Panc1 (cell line): ENCODE results near the gene ZDHHC11B. TPM values are rescaled to one million over a fixed set of nuclear protein-coding genes. Genes with fewer than 3 reads are reported as not detected.
"Not testable (repeated sequence)": the region's sequence is repeated elsewhere in the genome, so short reads cannot be mapped to it uniquely, and the experiment has no call there.

Experiments
- ATAC-seq: fragments of 200-7000 bp; cut with Tn5 transposase; 2 replicates; pipeline ENCODE4 v1.9.1; 2020; ENCODE audit warnings: mild to moderate bottlenecking, moderate library complexity
- BruUV-seq: library from RNA; stranded (reverse); fragments of 400-500 nt; replicated peaks from 2 replicates; lab custom pipeline; 2021; lab: Mats Ljungman, UMichigan
- CTCF ChIA-PET: fragments of 300-600 bp; sonication (Branson Sonifier 250); formaldehyde crosslinking; loops from one replicate; lab custom pipeline; 2022; ENCODE audit warnings: antibody characterized with exemption; lab: Charles Lee
- POLR2A ChIA-PET: fragments of 300-600 bp; sonication (Branson Sonifier 250); formaldehyde crosslinking; loops from one replicate; lab custom pipeline; 2022; ENCODE audit warnings: antibody characterized with exemption; lab: Charles Lee
- DNase-seq: peaks from one replicate; pipeline ENCODE4 v3.0.0-alpha.2; 2010; ENCODE audit warnings: low read depth, low spot score
- H3K27ac ChIP-seq: 2 replicates; pipeline ENCODE4 v1.5.1; 2011; ENCODE audit warnings: mild to moderate bottlenecking, low read length, inconsistent platforms
- H3K27me3 ChIP-seq: fragments of 200-500 bp; sonication (Bioruptor generic); 2 replicates; pipeline ENCODE4 v1.6.0; 2014; ENCODE audit warnings: low read length, inconsistent platforms; ENCODE audit not compliant: control insufficient read depth, insufficient read depth
- H3K36me3 ChIP-seq: fragments of 200-500 bp; sonication (Bioruptor generic); 2 replicates; pipeline ENCODE4 v1.5.1; 2014; ENCODE audit warnings: inconsistent platforms, mild to moderate bottlenecking, low read length, moderate library complexity; ENCODE audit not compliant: control insufficient read depth, insufficient read depth
- H3K4me1 ChIP-seq: 2 replicates; pipeline ENCODE4 v1.5.1; 2011; ENCODE audit warnings: inconsistent platforms, mild to moderate bottlenecking, low read length, moderate library complexity; ENCODE audit not compliant: control insufficient read depth, insufficient read depth
- H3K4me3 ChIP-seq, 2 experiments: 2 replicates each; pipeline ENCODE4 v1.5.1; 2011 to 2012; ENCODE audit warnings: low read depth in 2 of 2, low read length in 2 of 2, mild to moderate bottlenecking in 2 of 2, inconsistent platforms in 1 of 2, moderate library complexity in 1 of 2
- H3K9me3 ChIP-seq: fragments of 200-500 bp; sonication (Bioruptor generic); 2 replicates; pipeline ENCODE4 v1.5.1; 2014; ENCODE audit warnings: low read depth, mild to moderate bottlenecking, inconsistent platforms, low read length, moderate library complexity; ENCODE audit not compliant: control insufficient read depth, insufficient read depth
- POLR2AphosphoS5 ChIP-seq: IDR thresholded peaks from 2 replicates; pipeline ENCODE4 v1.6.1; 2012; ENCODE audit warnings: mild to moderate bottlenecking, low read depth, low read length, moderate library complexity
- SIN3A ChIP-seq: IDR thresholded peaks from 2 replicates; pipeline ENCODE4 v1.6.1; 2012; ENCODE audit warnings: low read depth, mild to moderate bottlenecking, low read length, moderate library complexity, borderline replicate concordance; ENCODE audit not compliant: insufficient read depth
- TCF7L2 ChIP-seq: IDR thresholded peaks from 2 replicates; pipeline ENCODE4 v1.6.1; 2011; ENCODE audit warnings: mild to moderate bottlenecking, low read depth, low read length, inconsistent platforms
- in situ Hi-C: cut with HindIII; loops from 2 replicates; pipeline ENCODE4 v1.10.0; 2016; ENCODE audit warnings: low sequenced_read_pairs, low pct_unique_long_range_greater_than_20kb
- intact Hi-C: fragments of 100-400 bp; cut with micrococcal nuclease; formaldehyde crosslinking; loops from one replicate; pipeline ENCODE4 v1.10.0; 2022; ENCODE audit not compliant: unreplicated experiment
- total RNA-seq: library from RNA; stranded (reverse); gene quantifications from one replicate; pipeline ENCODE4 v1.2.1, GENCODE V29; 2021; ENCODE audit not compliant: unreplicated experiment
- TF ChIP-seq, protein P1 (sequence below), 2 experiments: IDR thresholded peaks; 2 replicates each; pipeline ENCODE4 v1.6.1; 2011 to 2012; ENCODE audit warnings: low read depth in 2 of 2, control low read depth in 1 of 2, low read length in 1 of 2, mild to moderate bottlenecking in 1 of 2, moderate library complexity in 1 of 2; ENCODE audit not compliant: insufficient read depth in 1 of 2
- TF ChIP-seq, protein P2 (sequence below): fragments of 450-650 bp; IDR thresholded peaks from 2 replicates; pipeline ENCODE4 v1.5.1; 2017; ENCODE audit warnings: mild to moderate bottlenecking

ZDHHC11B gene
- total RNA-seq, 1 experiment from 2014 or later: 1.4 TPM

DNA sequence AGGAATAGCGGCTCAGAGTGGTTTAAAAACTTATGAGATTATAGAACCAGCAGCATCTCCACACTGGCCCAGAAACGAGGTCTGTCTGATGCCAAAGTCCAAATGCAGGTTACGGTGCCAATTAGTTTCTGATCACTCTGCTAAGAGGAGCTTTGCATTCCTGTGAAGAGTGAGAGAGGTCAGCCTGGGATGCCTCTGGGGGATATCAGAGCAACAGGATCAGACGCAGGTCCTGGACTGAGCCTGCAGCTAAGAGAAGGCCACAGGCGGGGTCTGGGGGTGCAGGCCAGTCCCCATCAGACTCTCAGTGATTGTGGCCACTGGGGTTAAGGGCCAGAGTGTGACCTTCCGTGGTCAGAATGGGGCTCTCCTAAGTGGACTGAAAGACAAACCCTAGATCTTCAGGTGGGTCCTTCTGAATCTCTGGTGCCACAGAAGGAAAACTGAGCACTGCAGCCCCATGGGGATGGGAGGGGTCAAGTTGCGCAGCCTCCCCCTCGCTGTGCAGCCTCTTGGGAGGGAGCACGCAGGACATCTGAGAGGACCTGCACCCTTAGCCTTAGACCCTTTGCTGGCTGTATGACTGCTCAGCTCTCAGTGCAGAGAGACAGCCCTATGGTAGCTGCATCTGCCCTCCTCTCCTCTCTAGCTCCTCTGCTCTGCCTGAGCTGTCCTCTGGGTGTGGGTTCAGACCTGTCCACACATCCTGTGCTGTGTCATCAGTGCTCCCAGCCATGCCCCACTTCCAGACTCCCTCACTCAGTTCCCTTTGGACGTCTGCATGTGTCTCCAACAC, 23.4 kb upstream of the ZDHHC11B start:
- H3K27me3 ChIP-seq, BruUV-seq, in situ Hi-C loops, CTCF ChIA-PET, H3K36me3 ChIP-seq, intact Hi-C loops, H3K4me3 ChIP-seq, H3K9me3 ChIP-seq, POLR2A ChIA-PET, H3K4me1 ChIP-seq, DNase-seq, H3K27ac ChIP-seq: not testable (repeated sequence)
- ATAC-seq: peak; percentile 50; the same call in 1 of the 2 replicates

DNA sequence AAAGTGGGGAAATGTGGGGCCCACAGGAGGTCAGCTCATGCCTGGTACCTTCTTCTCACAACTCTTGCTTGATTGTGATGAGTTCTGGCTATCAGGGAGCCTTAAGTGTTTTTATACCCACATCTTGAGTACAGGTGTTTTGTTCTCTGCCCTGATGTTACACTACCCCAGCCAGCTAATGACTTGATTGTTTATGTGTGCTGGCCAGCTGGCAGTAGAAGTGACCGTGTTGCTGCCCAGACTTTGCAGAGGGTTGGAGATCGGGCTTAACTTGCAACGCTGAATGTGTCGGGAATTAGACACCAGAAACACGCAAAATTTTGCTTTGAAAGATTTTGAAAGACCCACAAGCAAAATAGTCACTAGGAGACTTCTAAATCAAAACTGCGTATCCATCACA, 16.9 kb upstream of the ZDHHC11B start:
- ChIA-PET CTCF (no interaction called here), POLR2A (no interaction called here)
- Histone ChIP-seq H3K4me3 (no peak overlapping the region), H3K27me3 (no peaks in the 10 kb centered on the region), H3K9me3 (peaks cover 3% of the 10 kb centered on the region; the same call in 1 of the 2 replicates), H3K27ac (no peak overlapping the region), H3K4me1 (no peaks in the 10 kb centered on the region), H3K36me3 (no peaks in the 10 kb centered on the region)
- ATAC-seq (no peak), DNase-seq (no peak)
- in situ Hi-C loops: no loop called here
- no TSS peak for BruUV-seq
- intact Hi-C loops: no loop called here
- TF ChIP-seq, protein P1, sequence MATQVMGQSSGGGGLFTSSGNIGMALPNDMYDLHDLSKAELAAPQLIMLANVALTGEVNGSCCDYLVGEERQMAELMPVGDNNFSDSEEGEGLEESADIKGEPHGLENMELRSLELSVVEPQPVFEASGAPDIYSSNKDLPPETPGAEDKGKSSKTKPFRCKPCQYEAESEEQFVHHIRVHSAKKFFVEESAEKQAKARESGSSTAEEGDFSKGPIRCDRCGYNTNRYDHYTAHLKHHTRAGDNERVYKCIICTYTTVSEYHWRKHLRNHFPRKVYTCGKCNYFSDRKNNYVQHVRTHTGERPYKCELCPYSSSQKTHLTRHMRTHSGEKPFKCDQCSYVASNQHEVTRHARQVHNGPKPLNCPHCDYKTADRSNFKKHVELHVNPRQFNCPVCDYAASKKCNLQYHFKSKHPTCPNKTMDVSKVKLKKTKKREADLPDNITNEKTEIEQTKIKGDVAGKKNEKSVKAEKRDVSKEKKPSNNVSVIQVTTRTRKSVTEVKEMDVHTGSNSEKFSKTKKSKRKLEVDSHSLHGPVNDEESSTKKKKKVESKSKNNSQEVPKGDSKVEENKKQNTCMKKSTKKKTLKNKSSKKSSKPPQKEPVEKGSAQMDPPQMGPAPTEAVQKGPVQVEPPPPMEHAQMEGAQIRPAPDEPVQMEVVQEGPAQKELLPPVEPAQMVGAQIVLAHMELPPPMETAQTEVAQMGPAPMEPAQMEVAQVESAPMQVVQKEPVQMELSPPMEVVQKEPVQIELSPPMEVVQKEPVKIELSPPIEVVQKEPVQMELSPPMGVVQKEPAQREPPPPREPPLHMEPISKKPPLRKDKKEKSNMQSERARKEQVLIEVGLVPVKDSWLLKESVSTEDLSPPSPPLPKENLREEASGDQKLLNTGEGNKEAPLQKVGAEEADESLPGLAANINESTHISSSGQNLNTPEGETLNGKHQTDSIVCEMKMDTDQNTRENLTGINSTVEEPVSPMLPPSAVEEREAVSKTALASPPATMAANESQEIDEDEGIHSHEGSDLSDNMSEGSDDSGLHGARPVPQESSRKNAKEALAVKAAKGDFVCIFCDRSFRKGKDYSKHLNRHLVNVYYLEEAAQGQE (IDR thresholded peaks at IDR 0.05; ENCODE audit: insufficient read depth in 1 of 2, low read depth in 2 of 2, low read length in 1 of 2): no peak
- no peak for TF ChIP-seq POLR2AphosphoS5
- no peak for TF ChIP-seq SIN3A
- TF ChIP-seq TCF7L2: no peak
- TF ChIP-seq, protein P2, sequence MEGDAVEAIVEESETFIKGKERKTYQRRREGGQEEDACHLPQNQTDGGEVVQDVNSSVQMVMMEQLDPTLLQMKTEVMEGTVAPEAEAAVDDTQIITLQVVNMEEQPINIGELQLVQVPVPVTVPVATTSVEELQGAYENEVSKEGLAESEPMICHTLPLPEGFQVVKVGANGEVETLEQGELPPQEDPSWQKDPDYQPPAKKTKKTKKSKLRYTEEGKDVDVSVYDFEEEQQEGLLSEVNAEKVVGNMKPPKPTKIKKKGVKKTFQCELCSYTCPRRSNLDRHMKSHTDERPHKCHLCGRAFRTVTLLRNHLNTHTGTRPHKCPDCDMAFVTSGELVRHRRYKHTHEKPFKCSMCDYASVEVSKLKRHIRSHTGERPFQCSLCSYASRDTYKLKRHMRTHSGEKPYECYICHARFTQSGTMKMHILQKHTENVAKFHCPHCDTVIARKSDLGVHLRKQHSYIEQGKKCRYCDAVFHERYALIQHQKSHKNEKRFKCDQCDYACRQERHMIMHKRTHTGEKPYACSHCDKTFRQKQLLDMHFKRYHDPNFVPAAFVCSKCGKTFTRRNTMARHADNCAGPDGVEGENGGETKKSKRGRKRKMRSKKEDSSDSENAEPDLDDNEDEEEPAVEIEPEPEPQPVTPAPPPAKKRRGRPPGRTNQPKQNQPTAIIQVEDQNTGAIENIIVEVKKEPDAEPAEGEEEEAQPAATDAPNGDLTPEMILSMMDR: no peak

DNA sequence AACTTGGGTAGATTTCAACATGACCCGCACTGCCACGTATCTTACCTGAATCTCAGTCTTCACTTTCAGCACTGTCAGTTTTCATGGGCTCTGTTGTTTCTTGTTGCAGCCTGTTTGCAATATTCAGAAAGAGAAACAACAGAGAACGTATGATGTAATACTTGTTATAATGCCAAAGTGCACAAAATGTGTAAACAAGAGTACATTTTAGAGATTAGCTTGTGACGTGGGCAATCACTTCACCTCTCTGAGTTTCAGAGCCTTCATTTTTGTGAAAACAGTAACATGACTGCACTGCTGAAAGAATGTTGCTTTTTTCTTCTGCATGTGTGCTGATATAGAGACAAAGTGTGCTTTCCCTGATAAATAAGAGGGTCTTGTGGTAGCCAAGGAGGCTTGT, 16.5 kb upstream of the ZDHHC11B start:
- POLR2A ChIA-PET, in situ Hi-C loops, H3K4me3 ChIP-seq, CTCF ChIA-PET, intact Hi-C loops, H3K36me3 ChIP-seq, H3K27me3 ChIP-seq, H3K27ac ChIP-seq, ATAC-seq, DNase-seq, BruUV-seq, H3K9me3 ChIP-seq, H3K4me1 ChIP-seq: not testable (repeated sequence)

DNA sequence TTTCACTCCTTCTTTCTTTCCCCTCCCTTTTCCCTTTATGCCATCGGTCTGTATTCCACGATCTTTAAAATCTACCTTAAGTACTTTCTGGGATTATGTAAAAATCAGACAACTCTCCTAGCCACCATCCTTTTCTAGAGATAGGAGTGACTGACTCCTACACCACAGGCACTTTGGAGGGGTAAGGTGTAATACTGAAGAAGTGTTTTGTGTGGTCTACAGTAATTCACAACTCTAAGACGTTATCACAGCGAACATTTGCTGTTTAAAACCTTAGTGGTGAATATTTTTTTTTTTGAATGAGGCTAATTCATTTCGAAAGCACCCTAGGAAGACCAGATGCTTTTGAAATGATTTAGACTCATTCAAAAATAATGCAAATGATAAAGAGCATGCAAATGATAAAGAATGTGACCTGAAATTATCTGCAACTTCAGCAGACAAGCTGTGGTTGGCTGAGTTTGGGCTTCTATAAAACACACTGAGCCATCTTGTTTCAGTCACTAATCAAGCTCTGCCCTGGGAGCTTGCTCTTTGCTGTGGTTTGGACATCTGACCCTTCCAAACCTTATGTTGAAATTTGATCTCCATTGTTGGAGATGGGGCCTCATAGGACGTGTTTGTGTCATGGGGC, 14.1 kb upstream of the ZDHHC11B start:
- H3K27ac ChIP-seq, POLR2A ChIA-PET, in situ Hi-C loops, H3K4me1 ChIP-seq, ATAC-seq, CTCF ChIA-PET, H3K36me3 ChIP-seq, DNase-seq, intact Hi-C loops, BruUV-seq, H3K4me3 ChIP-seq, H3K9me3 ChIP-seq, H3K27me3 ChIP-seq: not testable (repeated sequence)

DNA sequence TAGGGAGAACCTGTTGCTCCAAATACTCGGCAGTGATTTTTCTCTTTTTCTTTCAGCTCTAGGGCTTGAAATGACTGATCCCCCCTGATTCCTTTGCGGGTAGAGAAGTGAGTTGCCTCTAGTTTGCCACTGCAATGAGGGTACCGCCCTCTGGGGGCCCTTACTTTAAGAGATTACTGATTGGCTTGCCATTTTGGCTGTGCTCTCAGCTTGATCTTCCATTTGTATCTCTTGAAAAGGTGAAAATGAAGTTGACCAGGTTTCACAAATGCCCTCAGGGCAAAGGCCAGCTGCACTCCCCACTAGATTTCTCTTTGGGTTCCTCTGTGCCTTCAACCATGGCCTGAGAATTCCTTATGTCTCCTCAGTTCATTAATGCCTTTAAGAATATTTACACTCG, 13.5 kb upstream of the ZDHHC11B start:
- H3K27me3 ChIP-seq, intact Hi-C loops, CTCF ChIA-PET, H3K9me3 ChIP-seq, POLR2A ChIA-PET, BruUV-seq, ATAC-seq, H3K4me3 ChIP-seq, in situ Hi-C loops, DNase-seq, H3K36me3 ChIP-seq, H3K4me1 ChIP-seq, H3K27ac ChIP-seq: not testable (repeated sequence)
